Body of pancreas (tissue), 4 donors: Measurements from ENCODE around the gene KRTAP4-4.

Source experiments
- CTCF ChIP-seq, 7 experiments: fragments of 450-650 bp in 4 of 7; fragments of 200-600 bp in 3 of 7; sonication (generic) in 3 of 7; IDR thresholded peaks; one replicate each; pipeline ENCODE4 v1.5.1; 2016 to 2019; ENCODE audit warnings: antibody characterized with exemption in 7 of 7
- POLR2A ChIP-seq, 3 donors: fragments of 450-650 bp; IDR thresholded peaks; one replicate each; pipeline ENCODE4 v1.6.1; 2016; ENCODE audit warnings: antibody characterized with exemption in 3 of 3, mild to moderate bottlenecking in 2 of 3

DNA sequence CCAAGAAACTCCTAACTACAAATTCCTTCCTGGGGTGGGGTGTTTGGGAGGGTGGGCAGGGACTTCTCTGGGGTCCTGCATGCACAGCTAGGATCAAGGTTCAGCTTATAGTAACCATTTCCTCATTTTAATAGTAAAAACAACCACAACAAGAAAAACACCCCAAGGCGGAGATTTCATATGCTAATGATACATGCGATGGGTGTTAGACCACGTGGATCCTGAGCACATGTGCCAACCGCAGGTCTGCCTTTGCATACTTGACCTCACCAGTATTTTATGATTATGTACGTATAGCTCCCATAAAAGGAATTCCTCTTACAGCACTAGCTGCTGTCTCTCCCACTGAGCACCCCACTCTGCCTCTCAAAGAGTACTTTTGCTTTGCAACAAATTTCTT is 44.3 kb downstream of the KRTAP4-4 start:
- TF ChIP-seq CTCF (IDR thresholded peaks at IDR 0.05) (no peak), POLR2A (IDR thresholded peaks at IDR 0.05) (no peak)
